ENCODE measurements around the gene CD300E.
"Not testable (repeated sequence)": the region's sequence is repeated elsewhere in the genome, so short reads cannot be mapped to it uniquely, and the experiment has no call there.

The CD300E gene

DNA sequence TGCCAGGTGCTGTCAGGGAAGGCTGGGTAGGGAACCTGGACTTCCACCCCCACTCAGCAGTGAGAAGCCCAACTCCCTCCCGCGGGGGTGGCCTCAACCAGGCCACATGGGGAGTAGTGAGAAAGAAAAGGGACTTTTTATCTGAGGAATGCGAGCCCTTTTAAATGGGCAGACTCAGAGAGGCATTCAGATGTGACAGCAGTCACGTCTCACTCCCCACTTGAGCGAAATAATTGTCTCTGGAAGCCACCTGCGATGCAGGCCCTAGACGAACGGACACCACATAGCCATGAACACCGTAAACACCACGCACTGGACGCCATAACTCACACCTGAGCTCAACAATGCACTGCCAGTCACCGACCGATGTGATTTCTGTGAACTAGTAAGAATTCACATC lies 11.9 kb upstream of the CD300E start:
- no peak for DNase-seq (ENCODE audit: low read depth in 2 of 2)

DNA sequence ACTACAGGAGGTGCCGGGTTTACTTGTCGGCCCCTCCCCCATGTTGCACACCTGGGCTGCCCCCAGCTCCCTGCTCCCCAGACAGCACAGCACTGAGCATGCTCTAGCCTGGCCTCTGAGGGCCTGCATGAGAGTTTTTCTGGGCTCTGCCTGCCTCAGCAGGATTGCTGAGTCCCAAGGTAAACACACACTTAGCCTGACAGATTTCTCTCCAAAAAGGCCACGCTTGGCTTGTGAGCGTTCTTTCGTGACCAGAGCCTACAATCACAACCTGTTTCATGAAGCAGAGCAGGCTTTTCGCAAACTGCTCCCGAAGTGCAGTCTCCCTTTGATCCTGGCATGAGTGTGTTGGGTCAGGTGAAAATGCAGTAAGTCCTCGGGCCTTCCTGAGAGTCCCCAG lies 9.8 kb upstream of the CD300E start:
- no peak for DNase-seq (ENCODE audit: low read depth in 2 of 2)

DNA sequence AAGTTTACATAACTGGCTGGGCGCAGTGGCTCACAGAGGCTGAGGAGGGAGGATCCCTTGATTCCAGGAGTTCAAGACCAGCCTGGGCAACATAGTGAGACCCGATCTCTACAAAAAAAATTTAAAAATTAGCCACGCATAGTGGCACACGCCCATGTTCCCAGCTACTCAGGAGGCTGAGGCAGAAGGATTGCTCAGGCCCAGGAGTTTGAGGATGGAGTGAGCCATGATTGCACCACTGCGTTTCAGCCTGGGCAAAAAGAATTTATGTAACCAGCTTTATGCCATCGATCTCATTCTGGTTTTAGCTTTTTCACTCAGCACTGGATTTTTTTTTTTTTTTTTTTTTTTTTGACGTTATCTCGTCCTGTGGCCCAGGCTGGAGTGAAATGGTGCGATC lies 9.1 kb upstream of the CD300E start:
- no peak for DNase-seq (ENCODE audit: low read depth in 2 of 2)

DNA sequence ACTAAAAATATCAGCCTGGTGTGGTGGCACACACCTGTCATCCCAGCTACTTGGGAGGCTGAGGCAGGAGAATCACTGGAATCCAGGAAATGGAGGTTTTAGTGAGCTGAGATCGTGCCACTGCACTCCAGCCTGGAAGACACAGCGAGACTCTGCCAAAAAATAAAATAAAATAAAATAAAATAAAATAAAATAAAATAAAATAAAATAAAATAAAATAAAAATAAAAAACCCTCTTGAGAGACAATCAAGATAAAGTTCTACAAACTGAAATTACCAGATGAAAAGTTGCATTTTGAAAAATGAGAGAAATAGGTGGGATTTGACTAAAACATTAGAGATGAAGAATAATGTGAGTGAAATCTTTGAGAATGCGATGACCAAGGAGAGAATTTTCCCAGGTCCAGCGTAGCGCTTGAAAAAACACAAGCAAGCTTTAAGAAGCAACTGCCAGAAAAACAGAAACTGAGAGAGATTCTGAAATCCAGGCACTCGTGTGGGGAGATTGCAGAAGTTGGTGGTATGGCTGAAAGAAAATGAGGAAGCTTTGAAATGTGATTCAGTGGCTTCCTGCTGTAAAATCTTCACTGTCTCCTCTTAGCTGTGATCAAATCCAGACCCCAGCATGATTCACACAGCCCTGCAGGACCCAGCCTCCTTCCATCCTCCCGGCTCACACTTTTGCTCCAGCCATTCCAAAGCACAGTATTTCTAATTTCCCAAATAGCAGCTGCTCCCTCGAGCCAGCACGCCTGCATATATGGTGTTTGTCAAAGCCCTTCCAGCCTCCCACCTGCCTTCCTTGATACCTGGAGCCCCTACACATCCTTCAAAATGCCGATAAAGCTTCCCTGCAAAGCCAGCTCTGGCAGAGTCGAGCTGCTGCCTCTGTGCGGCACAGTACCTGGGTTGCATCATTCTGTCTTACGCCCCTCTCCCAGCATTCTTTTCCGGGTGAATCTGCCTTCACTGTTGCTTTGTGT lies 8.2 kb upstream of the CD300E start:
- no peak for DNase-seq (ENCODE audit: low read depth in 2 of 2)

GRCh38 chr17:74630251-74630650 lies 6.7 kb upstream of the CD300E start:
- not testable (repeated sequence) for DNase-seq (ENCODE audit: low read depth in 2 of 2)

DNA sequence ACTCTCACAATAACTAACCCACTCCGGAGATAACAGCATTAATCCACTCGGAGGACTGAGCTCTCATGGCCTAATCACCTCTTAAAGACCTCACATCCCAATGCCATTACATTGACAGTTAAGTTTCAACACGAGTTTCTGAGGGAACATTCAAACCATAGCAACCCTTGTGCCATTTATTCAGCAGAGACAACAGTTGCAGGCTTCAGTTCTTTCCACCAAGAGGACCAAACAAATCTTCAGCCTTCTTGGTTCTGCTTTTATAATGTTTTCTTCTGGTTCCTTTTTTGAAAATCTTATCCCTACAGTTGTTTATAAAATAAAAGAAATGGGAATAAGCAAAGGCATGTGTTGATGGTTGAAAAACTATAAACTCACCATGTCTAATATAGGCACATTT lies 2.1 kb upstream of the CD300E start:
- no peak for DNase-seq (ENCODE audit: low read depth in 2 of 2)

- no peak for DNase-seq (ENCODE audit: low read depth in 2 of 2)
Observed at GRCh38 chr17:74624131-74624530, 593 bp upstream of the CD300E start.

- DNase-seq (ENCODE audit: low read depth in 2 of 2) = no peak
Observed at GRCh38 chr17:74619077-74619673, 4.4 kb downstream of the CD300E start.

DNA sequence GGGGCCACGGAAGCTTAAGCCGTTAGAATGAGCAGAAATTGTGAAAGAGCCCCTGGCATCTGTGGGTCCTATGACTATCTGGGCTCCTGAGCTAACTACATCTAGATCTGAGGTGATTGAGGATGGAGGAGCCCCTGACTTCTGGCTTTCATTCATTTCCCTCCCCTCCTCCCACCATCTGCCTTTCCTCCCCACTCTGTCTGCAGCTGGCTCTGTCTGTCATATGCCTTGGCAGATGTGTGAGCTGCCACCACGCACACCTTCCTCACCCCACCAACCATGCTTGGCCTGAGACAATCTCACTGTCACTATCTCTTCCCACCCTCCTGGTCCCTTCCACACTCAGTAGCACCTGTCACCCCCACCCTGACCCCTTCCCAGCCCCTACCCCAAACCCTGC lies 5.1 kb downstream of the CD300E start:
- no peak for DNase-seq (ENCODE audit: low read depth in 2 of 2)

DNA sequence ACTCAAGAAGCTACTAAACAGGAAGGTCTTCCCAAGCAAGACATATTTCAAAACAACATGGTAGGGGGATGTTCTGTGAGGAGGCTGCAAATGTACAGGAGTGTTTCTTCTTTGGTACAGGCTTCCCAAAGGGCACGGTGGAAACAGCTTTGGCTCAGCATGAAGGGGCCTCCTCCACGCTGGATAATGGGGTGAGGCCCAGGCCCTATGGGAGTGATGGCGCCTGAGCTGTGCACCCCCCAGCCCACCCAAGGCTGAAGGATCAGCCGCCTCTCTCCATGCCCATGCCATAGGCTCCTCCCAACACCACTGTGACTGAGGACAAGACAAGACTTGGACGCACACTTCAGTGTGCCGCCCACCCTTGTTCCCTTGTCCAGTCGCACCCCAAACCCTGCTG lies 6.8 kb downstream of the CD300E start:
- no peak for DNase-seq (ENCODE audit: low read depth in 2 of 2)

- no peak for DNase-seq (ENCODE audit: low read depth in 2 of 2)
Observed at GRCh38 chr17:74612046-74612445, 11.5 kb downstream of the CD300E start.

DNA sequence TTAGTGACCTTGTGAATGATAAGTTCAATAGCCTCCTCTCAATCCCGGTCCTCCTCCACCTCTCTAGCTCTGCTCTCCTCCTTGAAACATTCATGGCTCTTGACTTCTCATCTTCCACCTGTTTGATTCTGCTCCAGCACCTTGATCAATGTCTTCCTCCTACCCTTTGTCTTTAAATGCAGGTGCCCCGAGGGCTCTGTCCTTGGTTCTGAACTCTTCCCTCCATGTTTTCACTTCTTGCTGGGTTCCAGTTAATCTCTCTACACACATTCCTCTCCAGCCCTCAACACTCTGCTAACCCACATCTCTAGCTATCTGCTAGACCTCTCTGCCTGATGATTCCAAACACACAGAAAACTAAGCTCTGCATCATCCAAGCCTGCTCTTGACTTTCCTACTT lies 13.4 kb downstream of the CD300E start:
- no peak for DNase-seq (ENCODE audit: low read depth in 2 of 2)

GRCh38 chr17:74608511-74608910 lies 15.0 kb downstream of the CD300E start:
- no peak for DNase-seq (ENCODE audit: low read depth in 2 of 2)

- DNase-seq (ENCODE audit: low read depth in 2 of 2) = no peak
Observed at GRCh38 chr17:74607221-74607620, 16.3 kb downstream of the CD300E start.

GRCh38 chr17:74606050-74606449 lies 17.5 kb downstream of the CD300E start:
- no peak for DNase-seq (ENCODE audit: low read depth in 2 of 2)

GRCh38 chr17:74605361-74605760 lies 18.2 kb downstream of the CD300E start:
- DNase-seq (ENCODE audit: low read depth in 2 of 2) = no peak

DNA sequence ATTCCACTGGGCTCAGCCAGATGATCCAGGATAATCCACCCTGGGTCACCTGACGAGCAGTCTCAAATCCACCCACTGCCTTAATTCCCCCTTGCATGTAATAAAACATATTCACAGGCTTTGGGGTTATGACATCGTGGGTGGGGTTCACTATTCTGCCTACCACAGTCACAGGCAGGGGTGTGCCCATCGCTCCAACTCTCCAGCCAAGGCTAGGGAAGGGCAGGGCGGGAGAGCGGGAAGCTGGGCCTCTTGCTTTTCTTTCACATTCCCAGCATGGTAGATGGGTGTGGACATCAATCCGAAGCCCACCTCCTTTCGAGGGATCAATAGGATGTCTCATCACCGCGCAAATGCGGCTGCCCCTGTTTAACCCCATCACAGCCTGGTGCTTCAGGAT lies 18.8 kb downstream of the CD300E start:
- no peak for DNase-seq (ENCODE audit: low read depth in 2 of 2)

DNA sequence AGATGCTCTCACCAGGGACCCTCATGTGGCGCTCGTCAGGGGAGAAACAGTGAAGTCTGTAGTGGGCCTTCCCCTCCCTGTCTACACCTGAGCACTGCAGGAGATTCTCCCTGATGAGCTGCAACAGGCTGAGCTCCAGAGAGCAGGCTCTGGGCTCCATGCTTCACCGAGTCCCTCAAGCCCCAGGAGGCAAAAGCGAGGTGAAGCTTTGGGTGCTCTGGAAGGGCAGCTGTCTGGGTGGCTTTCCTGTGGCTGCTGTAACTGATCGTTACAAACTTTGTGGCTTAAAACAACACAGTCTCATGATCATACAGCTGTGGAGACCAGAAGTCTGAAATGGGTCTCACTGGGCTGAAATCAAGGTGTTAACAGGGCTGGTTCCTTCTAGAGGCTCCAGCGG lies 19.3 kb downstream of the CD300E start:
- no peak for DNase-seq (ENCODE audit: low read depth in 2 of 2)

DNA sequence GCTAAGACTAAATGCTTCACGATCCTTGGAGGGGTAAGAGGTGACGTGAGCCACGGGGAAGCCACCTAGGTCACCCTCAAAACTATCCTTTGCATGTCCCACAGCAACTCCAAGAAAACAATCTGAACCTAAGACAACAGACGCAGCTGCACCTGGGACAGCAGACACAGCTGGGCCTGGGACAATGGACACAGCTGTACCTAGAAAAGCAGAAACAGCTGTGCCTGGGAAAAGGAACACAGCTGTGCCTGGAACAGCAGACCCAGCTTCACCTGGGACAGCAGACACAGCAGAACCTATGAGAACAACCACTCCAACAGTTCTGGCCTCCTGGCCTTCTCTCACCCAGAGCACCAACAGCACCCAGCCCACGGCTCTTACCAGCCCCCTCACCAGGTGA lies 19.8 kb downstream of the CD300E start:
- no peak for DNase-seq (ENCODE audit: low read depth in 2 of 2)

DNA sequence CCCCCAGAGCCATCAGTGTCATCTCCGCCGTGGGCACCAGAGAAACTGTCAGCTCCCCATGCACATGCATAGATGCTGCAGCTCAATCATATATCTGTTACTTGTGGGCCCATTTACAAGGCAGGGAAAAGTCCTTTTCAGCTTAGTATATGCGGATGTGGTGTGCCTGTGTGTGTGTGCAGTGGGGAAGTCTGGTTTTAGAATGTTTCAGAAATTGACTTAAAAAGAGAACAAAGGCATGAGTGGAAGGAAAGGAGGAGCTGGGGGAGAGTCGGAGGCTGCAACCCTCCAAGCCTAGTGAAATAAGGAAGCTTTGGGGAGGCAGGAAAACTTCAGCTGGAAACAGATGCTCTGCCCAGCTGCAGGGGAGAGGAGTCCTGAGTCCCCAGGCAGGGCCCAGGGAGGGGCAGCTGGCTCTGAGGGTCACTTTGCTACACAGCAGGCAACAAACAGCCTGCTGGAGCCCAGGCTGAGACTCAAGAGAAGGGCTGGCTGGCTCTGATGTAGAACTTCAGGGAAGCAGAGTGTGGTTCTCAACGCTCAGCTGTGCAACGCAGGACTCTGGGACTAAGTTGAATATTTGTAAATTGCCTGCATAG lies 20.4 kb downstream of the CD300E start:
- no peak for DNase-seq (ENCODE audit: low read depth in 2 of 2)

DNA sequence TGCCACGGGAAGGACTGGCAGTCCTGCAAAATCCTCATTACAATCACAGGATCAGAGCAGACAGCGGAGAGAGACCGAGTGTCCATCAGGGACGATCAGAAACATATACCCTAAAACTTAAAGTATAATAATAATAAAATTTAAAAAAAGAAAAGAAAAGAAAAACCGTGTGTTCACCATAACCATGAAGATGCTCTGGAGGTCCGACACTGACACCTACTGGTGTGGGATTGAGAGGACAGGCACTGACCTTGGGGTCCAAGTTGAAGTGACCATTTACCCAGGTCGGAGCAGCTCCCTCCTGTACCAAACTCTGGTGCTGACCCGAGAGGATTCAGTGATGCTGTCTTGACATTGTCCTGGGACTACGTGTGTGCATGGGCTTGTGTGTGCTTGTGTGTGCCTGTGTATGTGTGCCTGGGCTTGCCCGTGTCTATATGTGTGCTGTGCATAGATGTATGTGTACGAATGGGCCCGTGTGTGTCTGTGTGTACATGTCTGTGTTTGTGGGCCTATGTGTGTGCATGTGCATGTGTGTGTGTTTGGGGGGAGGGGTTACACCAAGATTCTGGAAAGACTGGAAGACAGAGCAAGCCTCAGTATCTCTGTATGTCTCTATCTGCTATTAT lies 21.5 kb downstream of the CD300E start:
- no peak for DNase-seq (ENCODE audit: low read depth in 2 of 2)

DNA sequence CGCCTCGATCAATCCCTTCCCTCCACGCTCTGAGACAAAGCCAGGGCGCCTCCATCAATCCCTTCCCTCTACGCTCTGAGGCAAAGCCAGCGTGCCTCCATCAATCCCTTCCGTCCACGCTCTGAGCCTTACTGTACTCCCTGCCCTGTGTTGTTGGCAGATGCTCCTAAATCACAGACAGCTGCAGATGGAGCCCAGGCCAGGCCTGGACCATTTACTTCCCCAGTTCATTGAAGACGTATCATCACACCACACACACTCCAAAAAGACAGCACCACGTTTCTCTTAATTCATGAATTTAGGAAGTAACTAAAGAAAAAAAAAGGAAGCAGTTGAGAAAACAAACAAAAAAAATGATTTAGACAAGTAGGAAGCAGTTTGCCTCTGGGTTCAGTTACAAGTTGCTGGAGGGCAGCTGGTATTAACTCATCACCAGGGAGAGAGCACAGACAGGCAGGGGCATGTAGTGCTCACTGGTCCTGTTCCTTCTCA lies 24.0 kb downstream of the CD300E start:
- DNase-seq (ENCODE audit: low read depth in 2 of 2) = no peak
